Stimulated activated CD8-positive, alpha-beta memory T cell treated with anti-CD3 and anti-CD28 coated beads, Interleukin-12 subunit alpha, Interleukin-12 subunit beta, amount 100 ng/mL, for 24 hours (primary cell): ENCODE data around the gene NT5DC2.

Source experiments
- DNase-seq: peaks from one replicate; pipeline ENCODE4 v3.0.0-alpha.2; 2020; ENCODE audit errors: extremely low read depth

Gene NT5DC2

DNA sequence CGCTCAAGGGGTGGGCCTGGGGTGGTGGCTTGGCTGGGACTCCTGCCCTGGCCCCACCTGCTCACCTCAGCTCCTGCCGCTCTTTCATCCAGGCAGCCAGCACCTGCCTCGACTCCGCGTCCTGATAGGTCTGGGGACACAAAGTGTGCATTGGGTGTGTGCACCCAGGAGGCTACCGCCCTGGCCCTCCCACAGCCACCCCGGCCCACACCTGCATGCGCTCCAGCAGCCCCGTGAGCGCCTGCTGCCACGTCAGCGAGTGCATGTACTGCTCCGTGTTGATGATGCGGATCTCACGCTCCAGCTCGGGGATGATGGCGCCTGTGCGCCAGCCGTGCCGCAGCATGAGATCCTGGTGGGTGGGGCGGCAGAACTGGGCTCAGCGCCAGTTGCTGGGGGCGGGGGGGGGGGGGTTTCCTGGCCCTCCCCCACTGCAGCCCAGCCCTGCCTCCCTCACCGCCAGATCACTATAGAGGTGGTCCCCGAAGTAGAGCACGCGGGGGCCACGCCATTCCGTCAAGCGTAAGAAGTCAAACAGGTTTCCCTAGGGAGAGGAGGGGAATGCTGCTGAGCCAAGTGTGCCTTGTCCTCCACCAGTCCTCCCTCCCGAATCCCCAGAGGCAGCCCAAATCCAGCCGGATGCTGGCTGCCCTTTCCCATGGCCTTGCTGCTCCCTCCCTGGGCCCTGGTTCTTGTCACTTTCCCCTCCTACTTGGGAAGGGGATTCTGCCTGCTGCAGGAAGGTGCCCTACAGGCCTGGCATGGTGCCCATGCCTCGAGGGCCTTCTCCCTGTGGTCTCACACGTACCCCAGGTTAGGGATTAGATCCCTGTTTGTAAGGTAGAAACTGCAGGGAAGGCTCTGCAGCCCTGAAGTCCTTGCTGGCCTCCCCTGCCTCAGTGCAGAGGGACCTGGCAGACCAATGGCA lies 8.6 kb downstream of the NT5DC2 start:
- DNase-seq: no peak

DNA sequence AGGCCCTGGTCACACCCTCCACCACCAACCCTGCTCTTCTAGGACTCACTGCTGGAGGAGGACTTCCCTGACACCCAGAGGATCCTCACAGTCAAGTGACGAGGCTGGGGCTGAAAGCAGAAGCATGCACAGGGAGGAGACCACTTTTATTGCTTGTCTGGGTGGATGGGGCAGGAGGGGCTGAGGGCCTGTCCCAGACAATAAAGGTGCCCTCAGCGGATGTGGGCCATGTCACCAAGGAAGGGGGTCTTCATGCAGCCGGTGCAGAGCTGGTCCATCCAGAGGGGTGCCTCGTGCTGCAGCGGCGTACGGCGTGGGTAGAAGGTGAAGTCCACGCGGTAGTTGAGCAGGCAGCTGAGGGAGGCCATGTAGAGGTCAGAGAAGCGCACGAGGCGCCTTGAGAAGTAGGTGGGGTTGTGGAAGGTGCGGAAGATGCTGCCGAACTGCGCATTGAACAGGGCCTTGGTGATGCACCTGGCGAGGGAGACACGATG lies 9.4 kb downstream of the NT5DC2 start:
- no peak for DNase-seq

DNA sequence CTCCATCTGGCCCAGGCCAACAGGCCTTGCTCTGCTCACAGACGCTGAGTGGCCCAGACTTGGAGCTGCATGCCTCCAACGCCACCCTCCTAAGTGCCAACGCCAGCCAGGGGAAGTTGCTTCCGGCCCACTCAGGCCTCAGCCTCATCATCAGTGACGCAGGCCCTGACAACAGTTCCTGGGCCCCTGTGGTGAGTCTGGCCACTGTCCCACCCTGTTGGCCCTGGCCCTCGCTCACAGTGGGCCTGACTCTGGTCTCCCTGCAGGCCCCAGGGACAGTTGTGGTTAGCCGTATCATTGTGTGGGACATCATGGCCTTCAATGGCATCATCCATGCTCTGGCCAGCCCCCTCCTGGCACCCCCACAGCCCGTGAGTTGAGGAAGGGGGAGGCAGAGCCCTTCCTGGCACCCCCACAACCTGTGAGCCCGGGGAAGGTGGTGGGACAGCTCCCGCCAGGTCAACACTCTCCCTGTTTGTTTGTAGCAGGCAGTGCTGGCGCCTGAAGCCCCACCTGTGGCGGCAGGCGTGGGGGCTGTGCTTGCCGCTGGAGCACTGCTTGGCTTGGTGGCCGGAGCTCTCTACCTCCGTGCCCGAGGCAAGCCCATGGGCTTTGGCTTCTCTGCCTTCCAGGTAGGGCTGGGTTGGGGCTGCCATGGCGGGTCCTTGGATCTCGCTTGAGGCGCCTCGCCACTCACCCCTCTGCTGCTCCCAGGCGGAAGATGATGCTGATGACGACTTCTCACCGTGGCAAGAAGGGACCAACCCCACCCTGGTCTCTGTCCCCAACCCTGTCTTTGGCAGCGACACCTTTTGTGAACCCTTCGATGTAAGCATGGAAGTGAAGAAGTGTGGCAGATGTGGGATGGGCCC lies 10.0 kb downstream of the NT5DC2 start:
- no peak for DNase-seq

DNA sequence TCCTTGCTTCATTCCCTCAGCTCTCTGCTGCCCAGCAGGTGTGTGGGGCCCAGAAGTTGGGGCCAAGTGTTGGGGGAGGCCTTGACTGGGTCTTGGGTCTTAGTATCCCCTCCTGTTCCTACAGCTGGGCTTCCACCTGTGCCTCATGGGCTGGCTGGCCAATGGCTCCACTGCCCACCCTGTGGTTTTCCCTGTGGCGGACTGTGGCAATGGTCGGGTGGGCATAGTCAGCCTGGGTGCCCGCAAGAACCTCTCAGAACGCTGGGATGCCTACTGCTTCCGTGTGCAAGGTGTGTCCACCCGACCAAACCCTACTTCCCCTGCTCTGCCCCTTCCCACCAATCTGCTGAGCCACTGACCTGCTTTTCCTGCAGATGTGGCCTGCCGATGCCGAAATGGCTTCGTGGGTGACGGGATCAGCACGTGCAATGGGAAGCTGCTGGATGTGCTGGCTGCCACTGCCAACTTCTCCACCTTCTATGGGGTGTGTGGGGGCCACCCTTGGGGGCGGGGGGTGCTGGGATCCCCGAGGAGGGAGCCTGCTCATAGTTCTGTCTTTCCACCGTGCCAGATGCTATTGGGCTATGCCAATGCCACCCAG lies 10.9 kb downstream of the NT5DC2 start:
- DNase-seq: no peak

DNA sequence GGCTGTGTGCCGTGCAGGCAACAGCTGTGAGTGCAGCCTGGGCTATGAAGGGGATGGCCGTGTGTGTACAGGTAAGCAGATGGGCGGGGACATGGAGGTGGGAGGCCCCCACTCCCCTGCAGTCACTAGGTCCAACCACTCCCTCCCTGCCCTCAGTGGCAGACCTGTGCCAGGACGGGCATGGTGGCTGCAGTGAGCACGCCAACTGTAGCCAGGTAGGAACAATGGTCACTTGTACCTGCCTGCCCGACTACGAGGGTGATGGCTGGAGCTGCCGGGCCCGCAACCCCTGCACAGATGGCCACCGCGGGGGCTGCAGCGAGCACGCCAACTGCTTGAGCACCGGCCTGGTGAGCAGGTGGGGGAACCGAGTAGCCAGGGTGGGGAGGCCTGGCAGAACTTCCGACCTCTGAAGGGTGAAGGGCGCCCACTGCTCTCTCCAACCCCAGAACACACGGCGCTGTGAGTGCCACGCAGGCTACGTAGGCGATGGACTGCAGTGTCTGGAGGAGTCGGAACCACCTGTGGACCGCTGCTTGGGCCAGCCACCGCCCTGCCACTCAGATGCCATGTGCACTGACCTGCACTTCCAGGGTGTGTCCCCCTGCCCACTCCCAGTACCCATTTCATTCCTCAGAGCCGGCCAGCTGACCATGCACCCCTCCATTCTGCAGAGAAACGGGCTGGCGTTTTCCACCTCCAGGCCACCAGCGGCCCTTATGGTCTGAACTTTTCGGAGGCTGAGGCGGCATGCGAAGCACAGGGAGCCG lies 11.6 kb downstream of the NT5DC2 start:
- DNase-seq: no peak

DNA sequence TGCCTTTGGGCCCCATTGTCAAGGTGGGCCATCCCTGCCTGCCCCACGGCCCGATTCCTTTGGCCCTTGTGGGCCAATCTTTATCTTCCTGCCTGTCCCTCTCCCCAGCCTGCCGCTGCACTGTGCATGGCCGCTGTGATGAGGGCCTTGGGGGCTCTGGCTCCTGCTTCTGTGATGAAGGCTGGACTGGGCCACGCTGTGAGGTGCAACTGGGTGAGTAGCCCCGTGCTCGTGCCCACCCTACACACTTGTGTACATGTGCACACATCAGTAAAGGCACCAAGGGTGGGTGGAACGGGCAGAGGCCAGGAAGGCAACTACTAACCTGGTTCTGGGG lies 12.2 kb downstream of the NT5DC2 start:
- no peak for DNase-seq

DNA sequence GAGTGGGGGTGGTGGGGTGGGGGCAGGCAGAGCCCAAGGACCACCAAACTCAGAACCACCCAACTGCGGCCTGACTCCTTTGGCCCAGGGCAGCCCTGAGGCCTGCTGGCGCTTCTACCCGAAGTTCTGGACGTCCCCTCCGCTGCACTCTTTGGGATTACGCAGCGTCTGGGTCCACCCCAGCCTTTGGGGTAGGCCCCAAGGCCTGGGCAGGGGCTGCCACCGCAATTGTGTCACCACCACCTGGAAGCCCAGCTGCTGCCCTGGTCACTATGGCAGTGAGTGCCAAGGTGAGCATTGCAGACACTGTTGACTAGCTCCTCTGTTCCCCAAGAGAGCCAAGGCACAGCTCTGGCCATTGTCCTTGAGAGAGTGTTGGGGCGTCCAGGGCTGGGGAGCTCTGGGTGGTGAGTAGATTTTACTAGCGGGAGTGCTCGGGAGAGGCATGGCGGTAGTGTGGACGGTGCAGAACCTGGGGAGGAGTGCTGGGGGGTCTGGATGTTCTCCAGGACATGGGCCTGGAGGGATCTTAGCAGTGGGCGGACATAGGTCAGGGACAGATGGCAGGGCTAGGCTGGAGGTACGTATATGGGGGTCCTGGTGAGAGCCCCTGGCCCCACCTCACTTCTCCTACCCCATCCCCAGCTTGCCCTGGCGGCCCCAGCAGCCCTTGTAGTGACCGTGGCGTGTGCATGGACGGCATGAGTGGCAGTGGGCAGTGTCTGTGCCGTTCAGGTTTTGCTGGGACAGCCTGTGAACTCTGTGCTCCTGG lies 12.8 kb downstream of the NT5DC2 start:
- no peak for DNase-seq

DNA sequence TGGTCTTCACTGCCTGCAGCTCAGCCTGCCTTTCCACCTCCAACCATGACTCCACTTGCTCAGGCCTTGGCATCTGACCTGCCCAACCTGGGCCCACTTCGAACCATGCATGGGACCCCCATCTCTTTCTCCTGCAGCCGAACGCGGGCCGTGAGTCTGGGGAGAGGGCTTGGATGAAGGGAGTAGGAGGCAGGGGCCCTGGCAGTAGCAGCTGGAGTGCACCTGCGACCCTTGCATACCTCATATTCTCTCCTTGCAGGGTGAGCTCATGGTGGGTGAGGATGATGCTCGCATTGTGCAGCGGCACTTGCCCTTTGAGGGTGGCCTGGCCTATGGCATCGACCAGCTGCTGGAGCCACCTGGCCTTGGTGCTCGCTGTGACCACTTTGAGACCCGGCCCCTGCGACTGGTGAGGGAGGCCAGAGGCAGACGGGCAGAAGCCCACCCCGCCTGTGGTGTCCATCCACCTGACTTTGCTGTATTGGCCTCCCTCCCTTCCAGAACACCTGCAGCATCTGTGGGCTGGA lies 13.5 kb downstream of the NT5DC2 start:
- no peak for DNase-seq

DNA sequence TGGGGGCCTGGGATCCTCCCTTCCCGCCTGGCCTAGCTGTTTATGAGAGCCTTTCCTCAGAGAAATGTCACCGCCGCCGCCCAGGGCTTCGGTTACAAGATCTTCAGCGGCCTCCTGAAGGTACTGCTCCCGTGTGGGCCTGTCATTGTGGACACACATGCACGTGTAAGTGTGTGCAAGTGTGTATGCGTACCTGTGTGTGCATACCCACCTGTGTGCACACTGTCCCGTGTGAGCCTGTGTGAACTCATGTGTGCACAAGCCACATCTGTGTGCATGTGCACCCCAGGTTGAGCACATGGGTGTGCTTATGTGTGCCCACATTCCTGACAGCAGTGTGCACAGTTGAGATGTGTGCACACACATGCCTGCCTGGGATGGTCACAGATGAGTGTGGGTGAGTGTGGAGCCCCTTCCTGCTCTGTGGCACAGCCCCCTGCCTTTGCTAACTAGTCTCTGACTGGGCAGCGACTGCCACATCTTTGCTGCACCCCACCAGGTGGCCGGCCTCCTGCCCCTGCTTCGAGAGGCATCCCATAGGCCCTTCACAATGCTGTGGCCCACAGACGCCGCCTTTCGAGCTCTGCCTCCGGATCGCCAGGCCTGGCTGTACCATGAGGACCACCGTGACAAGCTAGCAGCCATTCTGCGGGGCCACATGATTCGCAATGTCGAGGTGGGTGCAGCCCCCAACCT lies 14.1 kb downstream of the NT5DC2 start:
- DNase-seq: no peak

DNA sequence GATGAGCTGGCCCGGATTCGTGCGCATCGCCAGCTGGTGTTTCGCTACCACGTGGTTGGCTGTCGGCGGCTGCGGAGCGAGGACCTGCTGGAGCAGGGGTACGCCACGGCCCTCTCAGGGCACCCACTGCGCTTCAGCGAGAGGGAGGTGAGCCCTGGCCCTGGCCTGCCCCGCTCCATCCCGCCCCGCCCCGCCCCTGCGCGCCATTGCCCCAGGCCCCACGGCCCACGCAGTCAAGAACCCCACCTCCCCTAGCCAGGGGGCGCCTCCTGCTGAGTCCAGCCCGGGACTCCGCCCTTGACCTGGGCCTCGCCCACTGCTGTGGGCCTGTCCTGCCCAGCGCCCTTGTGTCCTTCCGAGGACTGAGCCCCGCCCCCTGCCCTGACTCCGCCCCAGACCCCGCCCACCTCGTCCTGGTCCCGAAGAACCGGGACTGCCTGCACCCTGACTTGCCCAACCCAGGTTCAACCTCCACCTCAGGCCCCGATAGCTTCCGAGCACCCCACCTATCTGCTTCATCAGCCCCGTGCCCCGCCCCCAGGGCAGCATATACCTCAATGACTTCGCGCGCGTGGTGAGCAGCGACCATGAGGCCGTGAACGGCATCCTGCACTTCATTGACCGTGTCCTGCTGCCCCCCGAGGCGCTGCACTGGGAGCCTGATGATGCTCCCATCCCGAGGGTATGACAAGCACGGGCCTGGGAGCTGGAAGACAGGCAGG lies 14.8 kb downstream of the NT5DC2 start:
- DNase-seq: no peak

DNA sequence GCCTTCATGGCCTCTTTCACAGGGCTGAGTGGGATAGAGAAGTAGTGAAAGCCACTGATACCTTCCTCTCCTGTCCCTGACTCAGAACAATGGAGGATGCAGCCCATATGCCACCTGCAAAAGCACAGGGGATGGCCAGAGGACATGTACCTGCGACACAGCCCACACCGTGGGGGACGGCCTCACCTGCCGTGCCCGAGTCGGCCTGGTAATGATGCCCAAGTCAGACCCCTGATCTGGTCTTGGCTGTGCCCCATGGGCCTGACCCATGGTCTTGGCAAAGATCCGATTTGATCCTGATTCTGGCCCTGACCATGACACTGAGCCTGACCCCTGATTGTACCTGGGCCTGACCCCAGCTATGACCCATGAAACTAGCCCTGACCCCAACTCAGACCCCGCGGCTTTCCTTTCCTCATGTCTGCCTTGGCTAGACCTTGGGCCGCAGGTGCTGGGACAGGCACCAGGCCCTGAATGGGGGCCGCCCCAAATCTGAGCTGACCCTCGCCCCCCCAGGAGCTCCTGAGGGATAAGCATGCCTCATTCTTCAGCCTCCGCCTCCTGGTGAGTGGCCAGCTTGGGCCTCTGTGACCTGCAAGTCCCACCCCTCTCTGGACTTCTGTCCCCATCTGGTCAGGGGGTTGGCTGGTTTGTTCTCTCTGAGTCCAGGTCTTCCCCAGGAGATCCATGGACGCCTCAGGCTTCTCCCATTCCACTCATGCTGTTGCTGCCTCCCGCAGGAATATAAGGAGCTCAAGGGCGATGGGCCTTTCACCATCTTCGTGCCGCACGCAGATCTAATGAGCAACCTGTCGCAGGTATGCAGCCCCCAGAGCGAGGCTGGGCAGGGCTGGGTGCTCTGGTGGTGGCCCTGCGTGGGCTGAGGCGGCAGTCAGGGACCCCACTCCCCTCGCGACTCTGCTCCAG lies 15.6 kb downstream of the NT5DC2 start:
- no peak for DNase-seq

DNA sequence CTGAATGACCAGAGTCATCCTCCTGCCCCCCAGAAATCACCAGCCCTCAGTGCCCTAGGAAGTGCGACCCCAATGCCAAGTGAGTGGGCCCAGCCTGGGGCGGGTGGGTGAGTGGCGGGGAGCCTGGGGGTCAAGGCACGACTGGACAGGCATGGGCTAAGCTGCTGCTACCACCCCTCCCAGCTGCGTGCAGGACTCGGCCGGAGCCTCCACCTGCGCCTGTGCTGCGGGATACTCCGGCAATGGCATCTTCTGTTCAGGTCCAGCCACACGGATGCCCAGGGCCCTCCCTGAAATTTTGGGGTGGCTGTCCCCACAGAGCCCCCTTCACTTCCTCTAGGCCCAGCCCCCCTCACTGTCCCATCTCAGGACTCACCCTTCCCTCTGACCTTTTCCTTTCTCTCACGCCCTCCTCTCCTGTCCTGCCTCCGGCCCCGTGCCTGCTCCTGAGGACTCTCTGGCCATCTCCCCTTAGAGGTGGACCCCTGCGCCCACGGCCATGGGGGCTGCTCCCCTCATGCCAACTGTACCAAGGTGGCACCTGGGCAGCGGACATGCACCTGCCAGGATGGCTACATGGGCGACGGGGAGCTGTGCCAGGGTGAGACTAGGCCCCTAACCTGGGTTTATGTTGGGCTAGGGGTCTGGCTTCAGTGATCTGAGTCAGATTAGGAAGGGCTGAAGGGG lies 17.0 kb downstream of the NT5DC2 start:
- DNase-seq: no peak

DNA sequence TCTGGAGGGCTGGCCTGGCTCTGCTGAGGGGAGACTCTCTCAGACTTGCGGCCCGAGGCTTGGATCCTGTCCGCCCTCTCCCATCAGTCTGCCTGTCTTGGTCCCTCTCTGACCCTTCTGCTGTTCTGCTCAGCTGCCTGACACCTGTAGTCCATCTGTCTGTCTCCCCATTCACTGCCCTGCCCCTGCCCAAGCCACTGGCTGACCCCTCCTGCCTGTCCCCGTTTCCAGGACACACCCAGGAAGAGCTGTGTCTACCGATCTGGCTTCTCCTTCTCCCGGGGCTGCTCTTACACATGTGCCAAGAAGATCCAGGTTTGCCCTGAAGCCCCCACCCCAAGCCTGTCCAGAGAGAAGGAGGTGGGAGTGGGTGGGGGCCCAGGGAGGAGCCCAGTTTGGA lies 18.5 kb downstream of the NT5DC2 start:
- DNase-seq: no peak

DNA sequence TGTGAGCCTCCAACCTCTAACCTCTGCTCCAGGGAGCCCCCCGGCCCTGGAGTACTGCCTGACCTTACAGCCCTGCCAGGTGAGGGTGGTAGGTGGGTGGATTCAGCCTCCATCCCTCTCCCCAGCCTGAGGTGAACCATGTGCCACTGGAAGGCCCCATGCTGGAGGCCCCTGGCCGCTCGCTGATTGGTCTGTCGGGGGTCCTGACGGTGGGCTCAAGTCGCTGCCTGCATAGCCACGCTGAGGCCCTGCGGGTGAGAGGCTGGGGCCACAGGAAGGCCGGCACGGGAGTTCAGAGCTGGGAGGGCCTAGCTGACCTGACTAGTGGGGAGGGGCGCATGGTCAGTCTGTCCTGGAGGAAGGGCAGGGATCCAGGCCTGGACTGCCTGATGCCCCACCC lies 19.1 kb downstream of the NT5DC2 start:
- DNase-seq: no peak

DNA sequence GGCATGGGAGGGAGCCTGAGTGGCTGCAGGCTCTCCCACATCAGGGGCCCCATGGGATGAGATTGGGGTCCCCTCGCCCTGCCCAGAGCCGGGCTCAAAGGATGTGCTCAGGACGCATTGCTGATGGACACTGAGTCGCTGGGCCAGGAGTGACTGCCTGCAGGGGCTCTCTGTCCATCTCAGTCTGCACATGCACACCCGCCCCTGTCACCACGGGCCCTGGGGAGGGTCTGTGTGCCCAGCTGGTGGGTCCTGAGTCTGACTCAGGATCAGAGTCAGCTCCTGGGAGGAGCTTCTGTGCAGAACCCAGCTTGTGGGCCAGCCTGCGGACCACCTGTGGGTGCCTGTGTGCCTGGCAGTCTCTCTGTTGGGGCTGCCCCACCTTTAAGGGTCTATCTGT lies 20.4 kb downstream of the NT5DC2 start:
- DNase-seq: no peak

DNA sequence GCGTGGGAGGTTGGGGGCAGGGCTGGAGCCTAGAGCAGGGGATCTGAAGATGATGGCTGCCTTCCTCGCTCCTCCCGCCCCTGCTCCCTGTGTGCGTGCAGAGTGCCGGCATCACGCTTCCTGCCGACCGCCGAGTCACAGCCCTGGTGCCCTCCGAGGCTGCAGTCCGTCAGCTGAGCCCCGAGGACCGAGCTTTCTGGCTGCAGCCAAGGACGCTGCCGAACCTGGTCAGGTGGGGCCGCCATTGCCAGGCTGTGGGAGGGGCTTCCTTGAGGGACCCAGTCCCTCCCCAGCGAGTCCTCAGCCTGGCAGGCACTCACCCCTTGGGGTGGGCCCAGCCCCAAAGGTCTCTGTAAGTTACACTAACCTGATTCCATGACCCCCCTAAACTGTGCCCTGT lies 20.9 kb downstream of the NT5DC2 start:
- DNase-seq: no peak

DNA sequence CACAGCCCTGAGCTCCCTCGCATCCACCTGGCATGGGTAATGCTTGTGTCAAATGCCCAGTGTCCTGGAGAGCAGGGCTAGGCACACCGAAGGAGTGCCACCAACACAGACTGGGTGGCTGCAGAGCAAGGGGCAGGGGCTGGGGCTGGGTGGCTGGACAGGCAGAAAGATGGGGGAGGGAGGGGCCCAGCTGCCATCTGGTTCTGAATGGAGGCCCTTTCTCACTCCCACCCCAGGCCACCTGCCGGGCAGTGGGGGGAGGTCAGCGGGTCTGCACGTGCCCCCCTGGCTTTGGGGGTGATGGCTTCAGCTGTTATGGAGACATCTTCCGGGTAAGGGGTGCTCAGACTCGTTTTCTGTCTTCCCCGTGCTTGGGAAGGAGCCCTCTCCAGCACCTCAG lies 21.6 kb downstream of the NT5DC2 start:
- DNase-seq: no peak

DNA sequence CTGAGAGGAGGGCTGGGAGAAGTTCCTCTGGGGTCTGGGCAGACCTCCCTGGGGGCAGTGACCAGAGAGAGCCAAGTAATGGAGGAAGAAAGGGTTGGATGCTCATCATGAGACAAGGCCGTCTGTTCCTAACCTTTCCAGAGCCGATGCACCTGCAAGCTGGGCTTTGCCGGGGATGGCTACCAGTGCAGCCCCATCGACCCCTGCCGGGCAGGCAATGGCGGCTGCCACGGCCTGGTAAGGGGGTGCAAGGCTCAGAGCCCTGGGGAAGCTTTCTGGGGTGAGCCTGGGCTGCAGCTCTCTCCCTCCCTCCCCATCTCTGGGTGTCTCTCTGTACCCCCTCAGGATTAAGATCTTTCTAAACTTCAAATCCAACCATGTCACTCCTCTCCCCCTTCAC lies 22.1 kb downstream of the NT5DC2 start:
- DNase-seq: no peak
